GM23248 (cell line): ENCODE data around the gene DDX27.

ENCODE experiments used
- EZH2 ChIP-seq: fragments of 200-600 bp; sonication (generic); IDR thresholded peaks from 2 replicates; pipeline ENCODE4 v1.6.1; 2018; ENCODE audit warnings: antibody characterized with exemption, mild to moderate bottlenecking; ENCODE audit not compliant: insufficient read depth, poor library complexity, severe bottlenecking
- EZH2phosphoT487 ChIP-seq: fragments of 200-600 bp; sonication (generic); IDR thresholded peaks from 2 replicates; pipeline ENCODE4 v1.6.1; 2018; ENCODE audit warnings: antibody characterized with exemption, moderate library complexity, mild to moderate bottlenecking, low read depth; ENCODE audit not compliant: insufficient read depth

DNA sequence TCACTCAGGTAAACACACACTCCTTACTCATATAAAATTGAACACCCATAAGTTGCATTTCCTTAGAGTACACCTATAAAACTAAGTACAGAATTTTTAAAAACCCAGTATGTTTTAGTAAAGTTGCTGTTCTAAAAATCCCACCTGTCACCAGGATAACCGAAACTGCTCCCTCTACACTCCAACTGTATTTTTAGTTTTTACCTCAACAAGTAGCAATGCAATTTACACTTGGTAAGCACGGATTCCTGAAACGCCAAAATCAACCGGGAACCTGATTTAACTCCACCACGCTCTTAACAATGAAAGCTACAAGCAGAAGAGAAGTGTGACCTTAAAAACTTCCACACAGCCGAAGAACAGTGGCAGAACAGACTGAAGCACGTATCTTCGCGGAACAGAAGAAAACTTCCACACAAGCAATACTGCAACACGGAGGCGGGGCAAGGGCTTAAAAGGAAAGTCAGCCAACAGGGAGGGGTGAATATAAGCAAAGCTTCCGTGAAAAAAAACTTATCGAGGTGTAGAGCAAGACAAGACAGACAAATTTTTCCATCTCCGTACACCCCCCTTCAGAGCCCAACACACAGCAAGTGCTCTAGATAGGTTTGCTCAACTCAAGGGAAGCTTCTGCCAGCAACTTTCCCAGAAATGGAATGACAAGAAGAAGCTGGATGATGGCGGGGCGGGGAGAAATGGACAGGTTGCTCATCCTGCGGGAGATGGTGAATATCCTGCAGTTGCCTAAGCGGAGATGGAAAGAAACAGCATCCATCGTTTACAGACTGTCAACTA is 32.5 kb upstream of the DDX27 start:
- TF ChIP-seq EZH2 (no peak), EZH2phosphoT487 (no peak)
